Measurements from ENCODE around the gene CILP2. TPM values are rescaled to one million over a fixed set of nuclear protein-coding genes. Genes with fewer than 3 reads are reported as not detected.

Gene CILP2
- total and polyA plus RNA-seq, 4 donors: 0.08 to 0.42 (median 0.09) TPM; not detected in 1

DNA sequence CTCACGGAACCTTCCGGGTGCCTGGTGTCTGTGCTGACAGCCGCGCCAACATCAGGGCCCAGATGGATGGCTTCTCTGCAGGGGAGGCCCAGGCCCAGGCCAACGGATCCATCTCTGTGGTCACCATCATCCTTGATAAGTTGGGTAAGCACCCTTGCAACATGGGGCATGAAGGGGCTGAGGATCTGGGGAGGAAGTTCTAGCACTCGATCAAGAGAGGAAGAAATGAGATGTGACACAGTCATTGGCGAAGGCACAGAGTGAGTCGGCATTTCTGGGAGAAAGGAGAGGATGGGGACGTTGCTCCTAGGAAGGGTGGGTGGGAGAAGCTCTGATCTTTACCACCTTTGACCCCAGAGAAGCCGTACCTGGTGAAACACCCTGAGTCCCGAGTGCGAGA, 4.4 kb downstream of the CILP2 start:
- no peak overlapping the region for H3K4me3 ChIP-seq (ENCODE audit: low read depth in 1 of 3, low read length in 3 of 3)
- no peak overlapping the region for H3K27ac ChIP-seq (ENCODE audit: low read depth in 1 of 2, low read length in 2 of 2)
- peaks cover 0 to 3% (median 0%) of the 10 kb centered on the region in 4 donors for H3K9me3 ChIP-seq (ENCODE audit: control insufficient read depth in 4 of 4, low read length in 3 of 4)
- no peak for DNase-seq (ENCODE audit: low spot score)
- H3K9ac ChIP-seq (ENCODE audit: low read depth in 1 of 2, low read length in 2 of 2): no peak overlapping the region
- WGBS: 77% methylated on average over 12 of the region's 12 CpGs
- H3K27me3 ChIP-seq (ENCODE audit: control insufficient read depth in 4 of 4, insufficient read depth in 4 of 4, low read length in 3 of 4): peaks cover 0 to 8% (median 2%) of the 10 kb centered on the region in 4 donors
- peaks cover 0 to 9% (median 6%) of the 10 kb centered on the region in 4 donors for H3K4me1 ChIP-seq (ENCODE audit: control insufficient read depth in 4 of 4, insufficient read depth in 4 of 4, low read length in 3 of 4)
- TF ChIP-seq FOXA1 (IDR thresholded peaks at IDR 0.05): no peak
- TF ChIP-seq, protein P1, sequence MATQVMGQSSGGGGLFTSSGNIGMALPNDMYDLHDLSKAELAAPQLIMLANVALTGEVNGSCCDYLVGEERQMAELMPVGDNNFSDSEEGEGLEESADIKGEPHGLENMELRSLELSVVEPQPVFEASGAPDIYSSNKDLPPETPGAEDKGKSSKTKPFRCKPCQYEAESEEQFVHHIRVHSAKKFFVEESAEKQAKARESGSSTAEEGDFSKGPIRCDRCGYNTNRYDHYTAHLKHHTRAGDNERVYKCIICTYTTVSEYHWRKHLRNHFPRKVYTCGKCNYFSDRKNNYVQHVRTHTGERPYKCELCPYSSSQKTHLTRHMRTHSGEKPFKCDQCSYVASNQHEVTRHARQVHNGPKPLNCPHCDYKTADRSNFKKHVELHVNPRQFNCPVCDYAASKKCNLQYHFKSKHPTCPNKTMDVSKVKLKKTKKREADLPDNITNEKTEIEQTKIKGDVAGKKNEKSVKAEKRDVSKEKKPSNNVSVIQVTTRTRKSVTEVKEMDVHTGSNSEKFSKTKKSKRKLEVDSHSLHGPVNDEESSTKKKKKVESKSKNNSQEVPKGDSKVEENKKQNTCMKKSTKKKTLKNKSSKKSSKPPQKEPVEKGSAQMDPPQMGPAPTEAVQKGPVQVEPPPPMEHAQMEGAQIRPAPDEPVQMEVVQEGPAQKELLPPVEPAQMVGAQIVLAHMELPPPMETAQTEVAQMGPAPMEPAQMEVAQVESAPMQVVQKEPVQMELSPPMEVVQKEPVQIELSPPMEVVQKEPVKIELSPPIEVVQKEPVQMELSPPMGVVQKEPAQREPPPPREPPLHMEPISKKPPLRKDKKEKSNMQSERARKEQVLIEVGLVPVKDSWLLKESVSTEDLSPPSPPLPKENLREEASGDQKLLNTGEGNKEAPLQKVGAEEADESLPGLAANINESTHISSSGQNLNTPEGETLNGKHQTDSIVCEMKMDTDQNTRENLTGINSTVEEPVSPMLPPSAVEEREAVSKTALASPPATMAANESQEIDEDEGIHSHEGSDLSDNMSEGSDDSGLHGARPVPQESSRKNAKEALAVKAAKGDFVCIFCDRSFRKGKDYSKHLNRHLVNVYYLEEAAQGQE (IDR thresholded peaks at IDR 0.05): no peak
- TF ChIP-seq NR2F2 (IDR thresholded peaks at IDR 0.05): no peak
- no peak for TF ChIP-seq YY1 (IDR thresholded peaks at IDR 0.05)
- TF ChIP-seq RAD21 (IDR thresholded peaks at IDR 0.05): no peak
- TF ChIP-seq, protein P2, sequence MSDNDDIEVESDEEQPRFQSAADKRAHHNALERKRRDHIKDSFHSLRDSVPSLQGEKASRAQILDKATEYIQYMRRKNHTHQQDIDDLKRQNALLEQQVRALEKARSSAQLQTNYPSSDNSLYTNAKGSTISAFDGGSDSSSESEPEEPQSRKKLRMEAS (IDR thresholded peaks at IDR 0.05): no peak
- TF ChIP-seq SP1 (IDR thresholded peaks at IDR 0.05): no peak
- no peak for TF ChIP-seq HNF4A (conservative IDR thresholded peaks at IDR 0.05)
- TF ChIP-seq, protein P3, sequence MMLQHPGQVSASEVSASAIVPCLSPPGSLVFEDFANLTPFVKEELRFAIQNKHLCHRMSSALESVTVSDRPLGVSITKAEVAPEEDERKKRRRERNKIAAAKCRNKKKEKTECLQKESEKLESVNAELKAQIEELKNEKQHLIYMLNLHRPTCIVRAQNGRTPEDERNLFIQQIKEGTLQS (IDR thresholded peaks at IDR 0.05): no peak
- no peak for TF ChIP-seq EGR1 (IDR thresholded peaks at IDR 0.05; ENCODE audit: low read depth in 2 of 2)
- no peak for TF ChIP-seq RXRA (IDR thresholded peaks at IDR 0.05)
- TF ChIP-seq GABPA (IDR thresholded peaks at IDR 0.05 in 1 of 2, conservative IDR thresholded peaks at IDR 0.05 in 1 of 2): no peak
- no peak for TF ChIP-seq HNF4G (IDR thresholded peaks at IDR 0.05)
- TF ChIP-seq FOXA2 (IDR thresholded peaks at IDR 0.05): no peak
- TF ChIP-seq, protein P4, sequence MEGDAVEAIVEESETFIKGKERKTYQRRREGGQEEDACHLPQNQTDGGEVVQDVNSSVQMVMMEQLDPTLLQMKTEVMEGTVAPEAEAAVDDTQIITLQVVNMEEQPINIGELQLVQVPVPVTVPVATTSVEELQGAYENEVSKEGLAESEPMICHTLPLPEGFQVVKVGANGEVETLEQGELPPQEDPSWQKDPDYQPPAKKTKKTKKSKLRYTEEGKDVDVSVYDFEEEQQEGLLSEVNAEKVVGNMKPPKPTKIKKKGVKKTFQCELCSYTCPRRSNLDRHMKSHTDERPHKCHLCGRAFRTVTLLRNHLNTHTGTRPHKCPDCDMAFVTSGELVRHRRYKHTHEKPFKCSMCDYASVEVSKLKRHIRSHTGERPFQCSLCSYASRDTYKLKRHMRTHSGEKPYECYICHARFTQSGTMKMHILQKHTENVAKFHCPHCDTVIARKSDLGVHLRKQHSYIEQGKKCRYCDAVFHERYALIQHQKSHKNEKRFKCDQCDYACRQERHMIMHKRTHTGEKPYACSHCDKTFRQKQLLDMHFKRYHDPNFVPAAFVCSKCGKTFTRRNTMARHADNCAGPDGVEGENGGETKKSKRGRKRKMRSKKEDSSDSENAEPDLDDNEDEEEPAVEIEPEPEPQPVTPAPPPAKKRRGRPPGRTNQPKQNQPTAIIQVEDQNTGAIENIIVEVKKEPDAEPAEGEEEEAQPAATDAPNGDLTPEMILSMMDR (IDR thresholded peaks at IDR 0.05; ENCODE audit: low read depth, low read length, missing input control): no peak
- TF ChIP-seq, protein P5, sequence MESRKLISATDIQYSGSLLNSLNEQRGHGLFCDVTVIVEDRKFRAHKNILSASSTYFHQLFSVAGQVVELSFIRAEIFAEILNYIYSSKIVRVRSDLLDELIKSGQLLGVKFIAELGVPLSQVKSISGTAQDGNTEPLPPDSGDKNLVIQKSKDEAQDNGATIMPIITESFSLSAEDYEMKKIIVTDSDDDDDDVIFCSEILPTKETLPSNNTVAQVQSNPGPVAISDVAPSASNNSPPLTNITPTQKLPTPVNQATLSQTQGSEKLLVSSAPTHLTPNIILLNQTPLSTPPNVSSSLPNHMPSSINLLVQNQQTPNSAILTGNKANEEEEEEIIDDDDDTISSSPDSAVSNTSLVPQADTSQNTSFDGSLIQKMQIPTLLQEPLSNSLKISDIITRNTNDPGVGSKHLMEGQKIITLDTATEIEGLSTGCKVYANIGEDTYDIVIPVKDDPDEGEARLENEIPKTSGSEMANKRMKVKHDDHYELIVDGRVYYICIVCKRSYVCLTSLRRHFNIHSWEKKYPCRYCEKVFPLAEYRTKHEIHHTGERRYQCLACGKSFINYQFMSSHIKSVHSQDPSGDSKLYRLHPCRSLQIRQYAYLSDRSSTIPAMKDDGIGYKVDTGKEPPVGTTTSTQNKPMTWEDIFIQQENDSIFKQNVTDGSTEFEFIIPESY (IDR thresholded peaks at IDR 0.05): no peak
- no peak for TF ChIP-seq TAF1 (conservative IDR thresholded peaks at IDR 0.05)
- no peak for TF ChIP-seq JUND (IDR thresholded peaks at IDR 0.05)
- H3K36me3 ChIP-seq (ENCODE audit: control insufficient read depth in 4 of 4, insufficient read depth in 3 of 4, low read depth in 1 of 4, low read length in 3 of 4): no peaks in the 10 kb centered on the region

Measured in liver (tissue), 9 donors.